ENCODE data around the gene SOAT2. TPM values are rescaled to one million over a fixed set of nuclear protein-coding genes. Genes with fewer than 3 reads are reported as not detected.

The SOAT2 gene
- total RNA-seq, 1 donor from 2014 or later = not detected

- Mint-ChIP-seq H3K9me3 (ENCODE audit: unreplicated experiment) (no peaks in the 10 kb centered on the region), H3K27ac (ENCODE audit: unreplicated experiment) (peak within 1 kb of the TSS; percentile 87), H3K4me1 (ENCODE audit: low read depth, unreplicated experiment) (no peaks in the 10 kb centered on the region), H3K27me3 (ENCODE audit: unreplicated experiment) (peaks cover 2% of the 10 kb centered on the region), H3K36me3 (ENCODE audit: unreplicated experiment) (peaks cover 5% of the 10 kb centered on the region), H3K4me3 (ENCODE audit: unreplicated experiment) (peak within 1 kb of the TSS; percentile 94)
- TF ChIP-seq, protein P1, sequence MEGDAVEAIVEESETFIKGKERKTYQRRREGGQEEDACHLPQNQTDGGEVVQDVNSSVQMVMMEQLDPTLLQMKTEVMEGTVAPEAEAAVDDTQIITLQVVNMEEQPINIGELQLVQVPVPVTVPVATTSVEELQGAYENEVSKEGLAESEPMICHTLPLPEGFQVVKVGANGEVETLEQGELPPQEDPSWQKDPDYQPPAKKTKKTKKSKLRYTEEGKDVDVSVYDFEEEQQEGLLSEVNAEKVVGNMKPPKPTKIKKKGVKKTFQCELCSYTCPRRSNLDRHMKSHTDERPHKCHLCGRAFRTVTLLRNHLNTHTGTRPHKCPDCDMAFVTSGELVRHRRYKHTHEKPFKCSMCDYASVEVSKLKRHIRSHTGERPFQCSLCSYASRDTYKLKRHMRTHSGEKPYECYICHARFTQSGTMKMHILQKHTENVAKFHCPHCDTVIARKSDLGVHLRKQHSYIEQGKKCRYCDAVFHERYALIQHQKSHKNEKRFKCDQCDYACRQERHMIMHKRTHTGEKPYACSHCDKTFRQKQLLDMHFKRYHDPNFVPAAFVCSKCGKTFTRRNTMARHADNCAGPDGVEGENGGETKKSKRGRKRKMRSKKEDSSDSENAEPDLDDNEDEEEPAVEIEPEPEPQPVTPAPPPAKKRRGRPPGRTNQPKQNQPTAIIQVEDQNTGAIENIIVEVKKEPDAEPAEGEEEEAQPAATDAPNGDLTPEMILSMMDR (IDR thresholded peaks at IDR 0.05; ENCODE audit: partially characterized antibody, unreplicated experiment) = no peak
- peak; percentile 96 for DNase-seq
Measured at GRCh38 chr12:53079226-53080117, 23.8 kb upstream of the SOAT2 start, which contains the start of gene SPRYD3. SPRYD3 (minus strand) TSS chr12:53079390; CDS start chr12:53079333, 57 bp downstream.

DNA sequence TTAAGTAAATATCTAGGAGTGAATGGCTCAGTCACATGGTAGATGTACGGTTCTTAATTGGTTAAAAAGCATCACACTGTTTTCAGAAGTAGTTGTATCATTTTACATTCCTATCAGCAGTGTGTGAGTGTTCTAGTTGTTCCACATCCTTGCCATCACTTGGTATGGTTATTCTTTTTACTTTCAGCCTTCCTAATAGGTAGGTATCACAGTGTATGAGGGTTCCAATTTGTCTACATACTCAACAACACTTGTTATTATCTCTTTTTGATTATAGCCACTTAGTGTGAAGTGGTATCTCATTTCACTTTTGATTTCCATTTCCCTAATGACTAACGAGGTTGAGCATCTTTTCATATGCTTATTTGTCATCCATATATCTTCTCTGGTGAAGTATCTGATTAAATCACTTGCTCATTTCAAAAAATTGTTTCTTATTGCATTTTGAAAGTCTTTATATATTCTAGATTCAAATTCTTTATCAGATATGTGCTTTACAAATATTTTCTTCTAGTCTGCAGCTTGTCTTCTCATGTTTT is 20.6 kb upstream of the SOAT2 start:
- Mint-ChIP-seq H3K27me3 (ENCODE audit: unreplicated experiment) (peaks cover 4% of the 10 kb centered on the region), H3K4me1 (ENCODE audit: low read depth, unreplicated experiment) (no peaks in the 10 kb centered on the region), H3K9me3 (ENCODE audit: unreplicated experiment) (no peaks in the 10 kb centered on the region), H3K4me3 (ENCODE audit: unreplicated experiment) (no peak overlapping the region), H3K36me3 (ENCODE audit: unreplicated experiment) (no peaks in the 10 kb centered on the region), H3K27ac (ENCODE audit: unreplicated experiment) (no peak overlapping the region)
- no peak for DNase-seq
- TF ChIP-seq, protein P1 (IDR thresholded peaks at IDR 0.05; ENCODE audit: partially characterized antibody, unreplicated experiment) = no peak

DNA sequence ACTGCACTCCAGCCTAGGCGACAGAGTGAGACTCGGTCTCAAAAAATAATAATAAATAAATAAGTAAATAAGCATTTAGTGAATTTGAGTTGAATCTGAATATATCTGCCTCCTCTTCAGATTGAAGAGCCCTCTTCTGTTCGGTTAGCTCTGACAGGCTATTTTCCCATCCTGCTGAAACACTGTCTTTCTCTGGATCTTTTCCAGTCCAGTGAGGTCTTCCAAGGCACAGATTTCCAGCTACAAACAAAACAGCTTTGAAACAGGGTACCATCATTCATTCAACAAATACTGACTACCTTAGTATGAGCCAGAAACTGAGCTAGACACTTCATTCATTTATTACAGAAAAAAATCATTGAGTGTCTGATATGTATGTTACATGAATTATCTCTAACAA is 16.9 kb upstream of the SOAT2 start:
- Mint-ChIP-seq H3K4me3 (ENCODE audit: unreplicated experiment) (no peak overlapping the region), H3K36me3 (ENCODE audit: unreplicated experiment) (no peaks in the 10 kb centered on the region), H3K4me1 (ENCODE audit: low read depth, unreplicated experiment) (no peaks in the 10 kb centered on the region), H3K9me3 (ENCODE audit: unreplicated experiment) (peaks cover 1% of the 10 kb centered on the region), H3K27ac (ENCODE audit: unreplicated experiment) (no peak overlapping the region), H3K27me3 (ENCODE audit: unreplicated experiment) (peaks cover 4% of the 10 kb centered on the region)
- DNase-seq = no peak
- TF ChIP-seq, protein P1 (IDR thresholded peaks at IDR 0.05; ENCODE audit: partially characterized antibody, unreplicated experiment) = no peak

DNA sequence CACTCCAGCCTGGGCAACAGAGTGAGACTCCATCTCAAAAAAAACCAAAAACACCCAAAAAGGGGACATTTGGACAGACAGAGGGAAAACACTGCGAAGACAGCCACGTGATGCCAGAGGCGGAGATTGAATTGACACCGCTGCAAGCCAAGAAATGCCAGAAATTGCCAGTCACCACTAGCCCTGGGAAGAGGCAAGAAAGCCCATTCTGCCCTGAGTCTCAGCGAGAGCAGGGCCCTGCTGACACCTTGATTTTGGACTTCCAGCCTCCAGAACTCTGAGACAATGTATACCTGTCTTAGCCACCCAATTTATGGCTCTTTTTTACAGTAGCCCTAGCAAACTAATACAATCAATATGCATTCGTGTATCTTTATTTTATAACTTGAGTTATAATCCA is 13.2 kb upstream of the SOAT2 start:
- no peaks in the 10 kb centered on the region for H3K36me3 Mint-ChIP-seq (ENCODE audit: unreplicated experiment)
- H3K27me3 Mint-ChIP-seq (ENCODE audit: unreplicated experiment) = peaks cover 7% of the 10 kb centered on the region
- DNase-seq = no peak
- peaks cover 3% of the 10 kb centered on the region for H3K9me3 Mint-ChIP-seq (ENCODE audit: unreplicated experiment)
- H3K4me3 Mint-ChIP-seq (ENCODE audit: unreplicated experiment) = no peak overlapping the region
- TF ChIP-seq, protein P1 (IDR thresholded peaks at IDR 0.05; ENCODE audit: partially characterized antibody, unreplicated experiment) = no peak
- no peak overlapping the region for H3K27ac Mint-ChIP-seq (ENCODE audit: unreplicated experiment)
- no peaks in the 10 kb centered on the region for H3K4me1 Mint-ChIP-seq (ENCODE audit: low read depth, unreplicated experiment)

DNA sequence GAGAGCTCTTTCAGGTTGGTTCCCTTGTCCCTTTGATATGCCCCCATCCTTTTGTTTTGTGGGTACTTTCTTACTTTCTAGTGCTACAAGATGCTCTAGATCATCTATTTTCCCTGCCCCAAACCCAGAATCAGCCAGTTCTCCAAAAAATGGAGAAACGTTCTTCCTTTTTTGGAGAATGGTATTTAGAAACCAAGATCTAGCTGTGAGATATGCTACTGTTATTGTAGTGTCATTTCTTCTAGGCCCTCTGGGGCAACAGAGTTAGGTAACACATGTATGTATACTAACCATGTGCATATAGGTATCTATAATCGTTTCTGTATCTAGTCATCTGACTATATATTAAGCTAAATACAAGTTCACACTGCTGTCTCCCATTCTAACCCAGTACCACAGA is 12.7 kb upstream of the SOAT2 start:
- Mint-ChIP-seq H3K4me1 (ENCODE audit: low read depth, unreplicated experiment) (no peaks in the 10 kb centered on the region), H3K27ac (ENCODE audit: unreplicated experiment) (no peak overlapping the region), H3K27me3 (ENCODE audit: unreplicated experiment) (peaks cover 8% of the 10 kb centered on the region), H3K4me3 (ENCODE audit: unreplicated experiment) (no peak overlapping the region), H3K36me3 (ENCODE audit: unreplicated experiment) (no peaks in the 10 kb centered on the region), H3K9me3 (ENCODE audit: unreplicated experiment) (peaks cover 3% of the 10 kb centered on the region)
- TF ChIP-seq, protein P1 (IDR thresholded peaks at IDR 0.05; ENCODE audit: partially characterized antibody, unreplicated experiment) = no peak
- no peak for DNase-seq
